NCI-H2029 treated with DMSO at 0.1 percent for 48 hours (cell line): ENCODE data around the gene ALG12.

Source experiments
- DNase-seq: peaks from one replicate; lab custom pipeline; 2025; lab: John Stamatoyannopoulos, UW

Gene ALG12

DNA sequence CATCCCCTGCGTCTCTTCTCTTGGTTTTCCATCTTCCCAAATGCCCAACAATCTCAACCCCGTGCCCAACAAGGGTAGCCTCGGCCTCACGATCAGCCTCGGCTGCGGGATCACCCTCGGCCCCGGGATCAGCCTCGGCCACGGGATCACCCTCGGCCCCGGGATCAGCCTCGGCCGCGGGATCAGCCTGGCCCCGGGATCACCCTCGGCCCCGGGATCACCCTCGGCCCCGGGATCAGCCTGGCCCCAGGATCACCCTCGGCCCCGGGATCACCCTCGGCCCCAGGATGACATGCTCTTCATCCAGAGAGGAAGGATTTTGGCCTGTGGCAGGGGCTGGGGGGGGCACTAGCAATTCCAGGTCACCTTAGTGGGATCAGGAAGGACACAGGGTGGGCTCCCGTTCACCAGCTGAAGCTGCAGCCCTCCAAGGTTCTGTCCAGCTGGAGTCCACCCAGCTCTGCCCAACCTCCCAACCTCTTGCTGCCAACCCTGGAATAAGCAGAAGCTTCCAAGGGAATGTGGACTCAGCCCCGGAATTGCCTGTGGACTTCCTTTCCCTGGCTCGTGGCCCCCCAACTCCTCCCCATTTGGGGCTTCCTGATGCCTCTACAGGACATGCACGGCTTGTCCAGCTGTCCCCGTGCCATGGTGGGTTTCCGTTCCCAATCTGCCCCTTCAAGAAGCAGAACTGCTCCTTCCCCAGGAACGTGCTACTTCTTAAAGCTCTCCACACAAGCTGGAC, 6.2 kb downstream of the ALG12 start:
- DNase-seq = no peak

DNA sequence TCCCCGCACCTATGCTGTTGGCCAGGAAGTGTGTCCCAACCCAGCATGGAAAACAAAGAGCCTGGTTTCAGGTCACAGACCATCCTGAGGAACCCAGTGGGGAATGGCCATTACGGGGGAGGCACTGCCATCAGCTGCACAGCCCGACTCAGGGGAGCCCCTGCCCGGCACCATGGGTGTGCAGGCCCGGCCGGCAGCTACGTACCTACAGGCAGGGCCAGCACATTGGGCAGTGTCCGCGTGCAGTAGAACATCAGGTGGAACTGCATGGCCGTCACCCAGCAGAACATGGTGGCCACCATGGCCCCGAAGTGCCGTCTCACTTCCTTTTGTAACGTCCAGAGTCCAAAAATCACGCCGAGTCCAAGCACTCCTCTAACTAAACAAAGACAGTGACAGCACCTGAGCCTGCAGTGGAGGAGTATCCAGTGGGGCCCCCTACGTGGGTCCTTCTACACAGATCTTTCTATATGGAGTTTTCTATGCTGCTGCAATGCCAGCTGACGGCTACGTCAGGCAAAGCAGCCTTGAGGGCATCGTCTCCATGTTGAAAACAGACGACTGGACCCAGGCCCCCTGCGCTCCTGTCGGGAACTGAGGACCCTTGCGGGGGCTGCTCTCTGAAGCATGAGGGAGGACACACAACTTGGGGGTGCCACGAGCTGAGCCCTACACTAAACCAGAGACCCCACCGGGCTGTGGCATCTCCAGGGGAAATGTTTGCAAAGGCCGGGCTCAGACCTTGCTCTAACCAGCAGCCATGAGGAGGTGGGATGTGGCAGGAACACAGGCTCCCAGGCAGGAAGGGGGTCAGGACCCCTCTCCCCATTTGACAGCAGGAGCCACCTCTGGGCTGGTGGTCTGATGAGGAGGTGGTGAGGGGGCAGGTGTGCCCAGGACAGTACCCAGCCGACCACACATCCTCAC, 7.7 kb downstream of the ALG12 start:
- DNase-seq = no peak

DNA sequence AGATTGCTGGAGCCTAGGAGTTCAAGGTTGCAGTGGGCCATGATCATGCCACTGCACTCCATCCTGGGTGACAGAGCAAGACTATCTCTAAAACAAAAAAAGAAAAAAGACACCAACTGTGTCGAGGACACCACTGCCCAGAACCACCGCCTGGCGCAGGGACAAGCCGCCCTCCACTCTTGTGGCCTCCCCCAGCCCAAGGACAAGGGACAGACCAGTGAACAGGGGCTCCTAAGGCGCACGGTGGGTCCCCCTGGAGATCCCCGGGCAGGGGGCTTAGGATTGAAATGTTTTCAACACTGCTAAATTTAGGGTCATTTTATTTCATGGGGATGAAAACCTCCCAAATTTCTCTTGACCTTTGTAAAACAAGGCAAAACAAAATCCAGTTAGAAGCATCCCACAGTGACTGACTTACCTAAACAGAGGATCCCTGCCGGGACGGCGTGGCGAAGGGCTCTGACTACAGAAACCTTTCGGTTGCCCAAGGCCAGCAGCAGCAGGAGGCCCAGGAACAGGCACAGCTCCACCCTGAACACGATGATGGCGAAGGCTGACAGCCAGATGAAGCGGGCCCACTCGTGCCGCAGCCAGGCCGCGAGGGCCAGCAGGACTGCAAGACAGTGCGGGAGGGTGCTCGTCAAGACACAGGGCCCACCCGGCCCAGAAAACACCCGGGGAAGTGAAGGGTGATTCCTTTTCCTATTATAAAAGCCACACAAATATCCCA, 8.6 kb downstream of the ALG12 start:
- DNase-seq = no peak

DNA sequence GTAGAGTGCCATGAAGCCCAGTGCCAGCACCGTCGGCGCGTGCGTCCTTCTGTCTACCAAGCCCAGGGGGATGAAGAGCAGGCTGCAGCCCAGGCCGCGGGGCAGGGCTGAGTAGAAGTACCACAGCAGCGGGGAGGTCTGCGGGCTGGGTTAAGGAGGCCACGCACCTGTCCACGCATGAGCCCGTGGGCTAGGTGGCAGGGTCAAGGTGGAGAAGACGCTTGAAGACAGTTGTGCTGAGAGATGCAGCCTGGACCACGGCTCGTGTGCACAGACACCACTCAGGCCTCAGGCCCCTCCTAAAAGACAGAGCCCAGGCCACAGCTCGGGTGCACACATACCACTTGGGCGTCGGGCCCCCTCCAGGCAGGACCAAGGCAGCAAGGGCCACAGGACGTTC, 10.4 kb downstream of the ALG12 start:
- no peak for DNase-seq

DNA sequence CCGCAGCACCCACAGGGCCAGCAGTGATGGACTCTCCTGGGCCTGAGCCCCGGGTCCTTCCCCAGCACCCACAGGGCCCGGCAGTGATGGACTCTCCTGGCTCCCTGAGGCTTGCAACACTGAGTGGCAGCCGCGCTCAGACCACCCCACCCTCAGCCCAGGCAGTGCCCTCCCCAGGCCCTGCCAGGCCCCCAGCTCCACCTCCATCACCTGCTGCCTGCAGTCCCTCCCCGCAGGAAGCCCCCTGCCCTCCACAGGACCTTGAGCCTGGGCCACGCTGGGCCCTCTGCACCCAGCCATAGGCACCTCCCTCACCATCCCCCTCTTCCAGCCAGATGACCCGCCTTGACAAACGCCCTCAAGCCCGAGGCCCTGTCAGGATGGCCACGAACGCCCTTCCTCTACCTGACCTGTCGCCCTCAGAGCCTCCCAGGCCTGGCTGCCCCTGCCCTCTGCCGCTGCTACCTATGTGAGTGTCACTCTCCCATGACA, 11.4 kb downstream of the ALG12 start:
- no peak for DNase-seq

DNA sequence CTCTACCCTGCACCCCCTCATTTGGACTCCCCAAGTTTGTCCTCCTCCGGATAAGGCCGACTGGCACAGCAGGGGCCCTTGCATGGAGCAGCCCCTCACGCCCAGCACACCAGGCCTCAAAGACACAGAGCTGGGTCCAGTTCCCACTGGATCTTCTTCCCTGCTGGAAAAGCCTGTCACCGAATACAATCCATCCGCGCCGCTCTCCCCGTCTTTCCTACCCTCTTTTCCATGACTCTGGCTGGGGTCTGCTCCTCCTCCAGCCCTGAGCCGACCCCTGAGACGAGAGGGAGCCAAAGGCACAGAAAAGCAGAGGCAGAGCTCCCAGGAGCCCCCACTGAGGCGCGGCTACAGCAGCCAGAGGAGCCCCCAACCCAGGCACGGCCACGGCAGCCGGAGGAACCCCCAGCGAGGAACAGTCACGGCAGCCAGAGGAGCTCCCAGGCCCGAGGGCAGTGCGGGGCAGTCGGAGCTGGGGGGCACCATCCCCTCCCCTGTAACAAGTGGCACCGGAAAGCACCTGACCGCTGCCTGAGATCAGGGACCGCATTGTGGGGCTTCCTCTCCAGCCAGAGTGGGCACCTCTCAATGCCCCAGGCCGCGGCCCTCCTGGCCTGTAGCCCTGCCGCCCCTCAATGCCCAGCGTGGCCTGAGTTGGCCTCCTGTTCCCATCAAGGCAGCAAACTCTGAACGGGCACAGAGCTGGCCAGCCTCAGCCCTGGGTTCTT, 12.0 kb downstream of the ALG12 start:
- DNase-seq = no peak

DNA sequence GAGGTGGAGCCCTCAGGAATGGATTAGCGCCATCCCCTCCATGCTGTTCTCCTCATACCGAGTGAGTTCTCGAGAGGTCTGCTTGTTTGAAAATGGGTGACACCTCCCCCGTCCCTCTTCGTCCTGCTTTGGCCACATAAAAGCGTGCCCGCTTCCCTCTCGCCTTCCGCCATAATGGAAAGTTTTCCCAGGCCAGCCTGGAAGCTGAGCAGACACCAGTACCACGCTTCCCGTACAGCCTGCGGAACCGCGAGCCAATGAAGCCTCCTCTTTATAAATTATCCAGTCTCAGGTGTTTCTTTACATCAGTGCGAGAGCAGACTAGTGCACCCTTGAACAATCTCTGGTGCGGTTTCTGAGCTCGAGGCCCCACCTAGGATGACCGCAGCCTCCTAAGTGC, 12.8 kb downstream of the ALG12 start:
- no peak for DNase-seq

DNA sequence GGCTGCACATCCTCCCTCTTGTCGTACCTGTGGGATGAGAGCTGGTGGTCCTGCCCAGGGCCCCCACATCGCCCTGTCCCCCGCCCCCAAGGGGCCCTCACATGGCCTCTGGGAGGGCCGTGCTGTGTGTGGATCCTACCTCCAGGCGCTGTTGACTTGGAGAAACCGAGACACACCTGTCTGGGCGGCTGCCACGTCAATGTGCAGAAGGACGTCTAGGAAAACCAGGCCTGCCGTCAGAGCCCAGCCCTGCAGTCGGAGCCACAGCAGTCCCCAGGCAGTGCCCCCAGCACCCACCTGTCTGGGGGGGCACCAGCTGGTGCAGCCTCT, 14.2 kb downstream of the ALG12 start:
- DNase-seq = no peak

DNA sequence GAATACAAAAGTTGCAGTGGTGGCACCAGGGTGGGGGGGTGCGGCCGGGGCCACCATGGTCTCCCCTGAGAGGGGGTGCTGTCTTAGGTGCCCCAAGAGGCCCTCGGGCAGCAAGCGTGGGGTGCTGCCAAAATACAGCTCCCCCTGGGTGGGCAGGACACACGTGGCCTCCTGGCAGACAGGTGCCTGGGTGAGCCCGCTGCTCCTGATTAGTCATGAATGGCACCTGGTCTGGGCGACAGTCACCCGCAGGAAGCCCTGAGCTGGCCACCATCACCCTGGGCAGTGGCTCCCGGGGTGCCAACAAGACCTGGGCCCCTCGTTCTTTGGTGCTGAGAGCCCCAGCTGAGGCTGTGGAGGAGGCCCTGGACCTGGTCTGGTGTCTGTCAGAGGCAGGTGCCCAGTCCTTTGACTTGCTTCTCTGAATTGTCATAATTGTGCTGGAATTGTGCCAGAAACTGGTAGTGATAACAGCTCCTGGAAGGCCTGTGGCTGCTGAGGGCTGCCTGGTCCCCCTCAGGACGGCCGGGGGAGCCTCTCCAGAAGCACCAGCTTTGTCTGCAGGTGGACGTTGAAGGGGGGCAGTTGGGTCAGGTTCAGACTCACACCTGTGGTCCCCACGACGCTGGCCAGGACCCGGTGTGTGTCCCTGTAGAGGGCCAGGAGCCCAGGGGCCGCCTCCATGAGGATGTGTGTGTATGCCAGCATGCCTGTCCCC, 14.8 kb downstream of the ALG12 start:
- no peak for DNase-seq

DNA sequence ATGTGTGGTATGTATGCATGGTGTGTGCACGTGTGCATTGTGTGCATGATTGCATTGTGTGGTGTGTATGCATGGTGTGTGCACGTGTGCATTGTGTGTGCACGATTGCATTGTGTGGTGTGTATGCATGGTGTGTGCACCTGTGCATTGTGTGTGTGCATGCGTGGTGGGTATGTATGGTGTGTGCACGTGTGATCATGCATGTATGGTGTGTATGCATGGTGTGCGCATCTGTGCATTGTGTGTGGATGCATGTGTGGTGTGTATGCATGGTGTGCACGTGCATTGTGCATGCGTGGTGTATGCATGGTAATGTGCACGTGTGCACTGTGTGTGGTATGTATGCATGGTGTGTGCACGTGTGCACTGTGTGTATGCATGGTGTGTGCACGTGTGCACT, 16.8 kb downstream of the ALG12 start:
- no peak for DNase-seq

DNA sequence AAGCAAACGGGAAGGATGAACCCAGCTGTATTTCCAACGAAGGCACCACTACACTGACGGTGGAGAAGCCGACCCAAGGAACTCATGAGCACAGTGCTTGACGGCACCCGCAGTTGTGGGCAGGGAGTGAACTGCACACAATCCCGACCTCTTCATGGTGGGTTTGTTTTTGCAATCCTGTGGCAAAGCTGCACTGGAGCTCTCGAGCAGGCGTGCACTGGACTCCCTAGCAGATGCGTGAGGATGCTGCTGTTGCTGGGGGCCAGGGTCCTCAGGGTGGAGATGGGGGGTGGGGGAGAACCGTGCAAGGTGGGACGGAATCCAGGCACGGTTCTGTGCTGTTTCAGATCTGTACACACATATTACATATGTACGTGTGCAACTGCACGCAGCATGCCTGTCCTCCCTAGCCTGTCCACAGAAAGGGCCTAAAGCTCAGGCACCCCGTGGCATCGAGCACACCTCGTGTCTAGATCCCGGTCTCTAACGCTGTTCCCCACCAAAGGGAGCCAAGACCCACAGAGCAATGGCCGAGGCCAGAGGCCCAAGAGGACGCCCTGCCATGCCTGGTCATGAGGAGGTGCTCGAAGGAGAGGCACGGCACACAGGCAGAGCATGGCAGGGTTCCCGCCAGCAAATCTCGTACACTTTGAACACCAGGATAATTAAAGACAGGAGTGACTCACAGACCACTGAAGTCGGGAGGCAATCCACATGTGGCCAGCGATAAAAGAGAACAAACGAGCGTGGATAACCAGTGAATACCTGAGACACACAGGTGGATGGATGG, 17.6 kb downstream of the ALG12 start:
- no peak for DNase-seq

DNA sequence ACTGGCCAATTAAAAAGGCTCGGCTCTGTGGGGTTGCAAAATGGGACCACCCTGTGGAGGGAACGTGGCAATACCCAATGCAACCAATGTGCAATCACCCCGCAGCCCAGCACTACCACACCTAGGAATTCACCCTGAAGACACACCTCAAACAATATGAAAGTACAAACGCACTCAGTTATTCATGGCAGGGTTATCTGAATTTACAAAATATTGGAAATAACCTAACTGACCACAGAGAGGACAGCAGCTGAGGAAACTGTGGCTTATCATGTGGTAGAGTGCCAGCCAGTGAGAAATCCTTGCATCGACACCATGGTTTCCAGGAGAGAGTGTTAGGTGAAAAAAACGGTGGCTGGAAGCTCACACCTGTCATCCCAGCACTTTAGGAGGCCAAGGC, 18.7 kb downstream of the ALG12 start:
- DNase-seq = no peak

DNA sequence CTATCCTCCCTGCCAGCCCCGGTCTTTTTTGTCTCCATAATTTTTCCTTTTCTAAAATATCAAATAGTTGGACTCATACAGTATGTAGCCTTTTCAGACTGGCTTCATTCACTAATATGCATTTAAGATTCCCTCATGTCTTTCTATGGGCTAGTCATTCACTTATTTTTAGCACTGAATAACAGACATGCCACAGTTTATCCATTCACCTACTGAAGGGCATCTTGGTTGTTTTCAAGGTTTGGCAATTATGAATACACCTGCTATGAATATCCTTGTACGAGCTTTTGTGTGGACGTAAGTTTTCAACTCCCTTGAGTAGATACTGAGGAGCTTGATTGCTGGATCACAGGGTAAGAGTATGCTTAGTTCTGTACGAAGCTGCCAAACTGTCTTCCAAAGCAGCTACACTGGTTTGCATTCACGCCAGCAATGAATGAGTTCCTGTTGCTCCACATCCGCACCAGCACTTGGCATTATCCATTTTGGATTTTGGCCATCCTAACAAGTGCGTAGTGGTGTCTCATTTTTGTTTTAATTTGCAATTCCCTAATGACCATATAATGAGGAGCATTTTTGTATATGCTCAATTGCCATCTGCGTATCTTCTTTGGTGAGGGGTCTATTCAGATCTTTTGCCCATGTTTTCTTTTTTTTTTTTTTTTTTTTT, 21.1 kb downstream of the ALG12 start:
- no peak for DNase-seq

DNA sequence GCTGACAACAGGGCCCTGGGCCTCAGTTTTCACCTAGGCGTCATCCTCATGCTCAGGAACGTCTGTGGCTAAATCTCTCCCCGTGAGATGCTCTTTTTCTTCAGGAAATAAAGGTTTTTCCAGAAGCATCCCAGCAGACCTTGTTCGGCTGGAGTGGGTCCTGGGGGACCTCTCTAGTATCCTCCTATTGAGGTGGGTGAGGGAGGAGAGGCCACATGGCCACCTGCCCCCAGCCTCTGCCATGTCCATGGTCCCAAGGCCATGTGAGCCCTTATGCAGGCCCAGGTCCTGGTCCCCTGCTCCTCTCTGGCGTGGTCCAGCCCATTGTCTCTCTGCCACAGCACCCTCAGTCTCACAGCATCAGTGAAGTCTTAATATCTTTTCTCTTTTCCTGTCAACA, 22.0 kb downstream of the ALG12 start:
- no peak for DNase-seq

DNA sequence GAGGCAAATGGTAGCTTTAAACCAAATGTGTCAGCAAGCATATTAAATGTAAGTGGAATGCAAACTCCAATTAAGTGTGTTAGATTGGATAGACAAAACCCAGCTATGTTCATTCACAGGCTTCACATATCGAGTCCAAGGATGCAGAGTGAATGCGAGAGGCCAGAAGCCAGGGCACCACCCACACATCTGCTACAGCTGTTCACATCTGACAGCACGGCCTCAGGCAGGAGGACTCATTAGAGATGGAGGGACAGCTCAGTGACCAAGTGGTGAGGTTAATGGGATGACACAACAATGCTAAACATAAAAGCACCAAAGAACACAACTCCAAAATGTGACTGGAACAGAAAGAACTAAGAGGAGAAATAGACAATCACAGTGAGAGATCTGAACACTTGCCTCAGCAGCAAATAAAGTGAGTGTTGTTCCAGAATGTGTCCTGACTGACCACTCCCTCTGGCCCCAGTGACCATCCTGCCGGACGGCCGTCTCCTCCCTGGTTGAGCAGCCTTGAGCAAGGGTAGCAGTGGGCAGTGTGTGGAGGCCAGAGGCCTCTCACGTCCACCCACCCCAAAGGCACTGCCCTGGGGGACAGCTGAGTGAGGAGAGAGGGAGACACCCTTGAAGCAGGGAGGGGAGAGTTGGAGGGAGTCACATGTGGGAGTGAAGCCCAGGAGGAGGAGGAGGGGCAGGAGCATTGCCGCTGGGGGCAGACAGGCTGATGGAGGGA, 23.8 kb downstream of the ALG12 start:
- DNase-seq = no peak

DNA sequence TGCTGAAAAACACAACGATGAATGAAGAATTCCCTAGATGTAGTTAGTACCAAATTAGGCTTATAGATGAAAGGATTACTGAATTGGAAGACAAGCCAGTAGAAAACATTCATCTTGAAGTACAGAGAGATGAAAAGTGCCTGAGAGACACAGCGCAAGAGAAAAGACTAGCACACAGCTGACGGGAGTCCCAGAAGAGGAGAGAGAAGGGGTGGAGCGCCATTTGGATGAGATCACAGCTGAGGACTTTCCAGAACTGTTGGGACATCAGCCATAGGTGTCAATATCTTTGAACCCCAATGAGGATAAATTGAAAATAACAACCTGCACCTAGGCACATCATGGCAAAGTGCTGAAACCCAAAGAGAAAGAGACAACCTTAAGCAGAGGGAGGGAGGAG, 25.2 kb downstream of the ALG12 start:
- no peak for DNase-seq

DNA sequence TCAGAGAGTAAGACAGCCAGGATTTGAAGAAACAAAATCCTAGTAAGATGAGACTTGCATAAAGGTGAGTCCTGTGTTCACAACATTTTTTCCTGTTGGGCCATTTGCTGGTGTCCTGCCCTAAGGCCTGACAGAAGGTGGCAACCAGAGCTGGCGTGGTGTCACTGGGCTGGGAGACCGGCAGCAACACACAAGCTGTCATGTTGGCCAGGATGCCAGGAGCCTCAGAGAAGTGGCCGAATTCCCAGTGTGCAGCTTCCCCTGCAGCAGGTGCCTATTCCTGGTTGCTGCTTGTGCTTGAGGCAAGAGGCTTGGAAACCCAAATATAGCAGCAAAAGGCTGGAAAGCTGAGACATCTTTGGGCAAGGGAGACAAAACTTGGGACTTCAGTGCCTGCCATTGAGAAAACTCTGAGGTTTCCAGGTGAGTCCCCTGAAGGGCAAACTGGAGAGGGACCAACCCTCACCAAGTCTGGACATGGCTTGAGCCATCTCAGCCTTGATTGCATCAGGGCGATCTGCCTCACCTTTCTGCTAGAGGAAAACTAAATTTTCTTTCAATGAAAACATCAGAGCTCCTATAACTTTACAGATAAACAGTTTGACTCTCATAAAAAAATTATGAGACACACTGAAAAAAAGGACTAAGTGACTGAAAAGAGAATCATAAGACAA, 25.9 kb downstream of the ALG12 start:
- DNase-seq = no peak

DNA sequence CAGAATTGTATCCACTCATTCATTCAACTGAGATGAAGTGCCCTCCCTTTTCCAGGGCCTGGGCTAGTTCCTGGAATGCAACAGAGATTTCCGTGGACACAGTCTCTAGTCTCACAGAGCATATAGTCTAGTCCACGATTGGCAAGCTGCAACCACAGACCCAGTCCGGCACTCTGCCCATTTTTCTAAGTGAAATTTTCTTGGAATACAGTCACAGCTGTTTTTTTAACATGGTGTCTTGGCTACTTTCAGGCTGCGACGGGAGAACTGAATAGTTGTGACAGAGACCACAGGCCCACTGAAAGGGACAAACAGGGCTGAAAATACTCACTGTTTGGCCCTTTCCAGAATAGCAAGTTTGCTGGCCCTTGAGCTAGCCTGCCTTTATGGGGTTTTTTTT, 29.2 kb downstream of the ALG12 start:
- DNase-seq = no peak

DNA sequence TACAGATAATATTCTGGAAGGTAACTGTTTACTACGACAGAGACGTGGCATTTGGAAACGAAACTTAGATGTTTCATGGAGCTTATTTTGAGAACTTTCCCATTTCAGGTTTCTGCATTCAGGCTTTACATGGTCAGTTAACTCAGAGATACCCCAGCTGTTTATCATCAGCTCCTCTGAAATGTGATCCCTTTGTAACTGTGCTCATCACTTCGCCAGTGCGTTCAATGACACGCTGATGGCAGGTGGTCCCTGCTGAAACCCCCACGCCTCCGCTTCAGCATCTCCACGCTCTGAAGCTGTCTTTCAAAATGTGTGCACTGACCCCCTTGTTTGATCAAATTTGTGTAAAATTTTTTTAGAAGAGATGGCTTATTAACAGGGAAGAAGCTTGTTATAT, 30.5 kb downstream of the ALG12 start:
- DNase-seq = no peak
